ENCODE measurements around the gene CCDC6. TPM values are rescaled to one million over a fixed set of nuclear protein-coding genes. Genes with fewer than 3 reads are reported as not detected.

The CCDC6 gene
- total RNA-seq, 1 experiment from 2014 or later = 116 TPM

DNA sequence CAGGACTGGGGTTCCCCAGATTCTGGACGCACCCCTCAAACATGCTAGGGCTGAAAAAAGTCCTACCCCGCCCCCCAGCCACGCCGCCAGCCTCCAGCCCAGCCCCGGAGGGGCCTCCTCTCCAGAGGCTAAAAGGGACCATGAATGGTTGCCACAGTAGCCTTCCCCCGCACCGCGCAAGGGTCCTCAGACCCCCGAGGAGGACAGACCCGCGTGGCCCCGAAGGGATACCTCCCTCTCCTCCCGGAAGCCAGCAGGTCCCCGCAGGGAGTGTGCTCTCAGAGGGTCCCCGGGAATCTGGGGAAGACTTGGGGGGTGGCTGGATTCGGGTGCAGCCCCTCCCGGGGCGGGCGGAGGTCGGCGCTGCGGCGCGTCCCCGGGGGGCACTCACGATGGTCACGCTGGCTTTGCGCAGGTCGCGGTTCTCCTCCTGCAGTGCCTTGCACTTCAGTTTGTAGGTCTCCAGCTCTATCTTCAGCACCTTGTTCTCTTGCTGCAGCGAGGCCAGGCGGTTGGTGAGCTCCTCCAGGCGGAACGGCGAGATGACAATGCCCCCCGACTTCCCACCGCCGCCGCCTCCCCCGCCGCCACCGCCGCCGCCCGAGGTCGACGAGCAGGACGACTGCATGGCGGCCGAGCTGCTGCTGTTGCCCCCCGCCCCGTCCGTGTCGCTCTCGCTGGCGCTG is 482 bp downstream of the CCDC6 start:
- Histone ChIP-seq H3K36me3 (ENCODE audit: control insufficient read depth, insufficient read depth, low read length) (no peaks in the 10 kb centered on the region), H3K4me3 (ENCODE audit: low read depth, low read length) (peak overlapping the region; percentile 93), H3K9me3 (no peaks in the 10 kb centered on the region), H3K27me3 (replicated peaks; ENCODE audit: control insufficient read depth, insufficient read depth, low read length) (no peaks in the 10 kb centered on the region), H3K4me1 (peaks cover 41% of the 10 kb centered on the region)
- ChIA-PET CTCF (interaction anchor here (0.6 to 2.7 kb wide), 21 partner anchors 17 to 318 kb away, joined by 3 to 34 read pairs (median 6); partner anchors contain the start of gene SLC16A9), POLR2A (interaction anchor here (0.5 to 2.3 kb wide), 8 partner anchors 10 to 129 kb away, joined by 3 to 25 read pairs (median 6); no protein-coding TSS in a partner anchor)
- peaks cover 14% of the 10 kb centered on the region for H3K36me3 Mint-ChIP-seq (ENCODE audit: insufficient read depth, unreplicated experiment)
- TF ChIP-seq, protein P1, sequence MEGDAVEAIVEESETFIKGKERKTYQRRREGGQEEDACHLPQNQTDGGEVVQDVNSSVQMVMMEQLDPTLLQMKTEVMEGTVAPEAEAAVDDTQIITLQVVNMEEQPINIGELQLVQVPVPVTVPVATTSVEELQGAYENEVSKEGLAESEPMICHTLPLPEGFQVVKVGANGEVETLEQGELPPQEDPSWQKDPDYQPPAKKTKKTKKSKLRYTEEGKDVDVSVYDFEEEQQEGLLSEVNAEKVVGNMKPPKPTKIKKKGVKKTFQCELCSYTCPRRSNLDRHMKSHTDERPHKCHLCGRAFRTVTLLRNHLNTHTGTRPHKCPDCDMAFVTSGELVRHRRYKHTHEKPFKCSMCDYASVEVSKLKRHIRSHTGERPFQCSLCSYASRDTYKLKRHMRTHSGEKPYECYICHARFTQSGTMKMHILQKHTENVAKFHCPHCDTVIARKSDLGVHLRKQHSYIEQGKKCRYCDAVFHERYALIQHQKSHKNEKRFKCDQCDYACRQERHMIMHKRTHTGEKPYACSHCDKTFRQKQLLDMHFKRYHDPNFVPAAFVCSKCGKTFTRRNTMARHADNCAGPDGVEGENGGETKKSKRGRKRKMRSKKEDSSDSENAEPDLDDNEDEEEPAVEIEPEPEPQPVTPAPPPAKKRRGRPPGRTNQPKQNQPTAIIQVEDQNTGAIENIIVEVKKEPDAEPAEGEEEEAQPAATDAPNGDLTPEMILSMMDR (IDR thresholded peaks at IDR 0.05; ENCODE audit: insufficient read depth in 1 of 2, low read depth in 1 of 2, low read length in 1 of 2, severe bottlenecking in 1 of 2, unreplicated experiment in 1 of 2) = no peak
- peak overlapping the region; percentile 99 for H3K4me3 Mint-ChIP-seq (ENCODE audit: unreplicated experiment)
- DNase-seq = peak; percentile 30 to 48
- H3K9me3 Mint-ChIP-seq (ENCODE audit: unreplicated experiment) = no peaks in the 10 kb centered on the region
- H3K27ac Mint-ChIP-seq (ENCODE audit: unreplicated experiment) = peak overlapping the region; percentile 92
- intact Hi-C loops (cut with micrococcal nuclease; ENCODE audit: unreplicated experiment) = loop anchor here (1.0 to 2.0 kb wide), 10 partner anchors 11 to 280 kb away; no protein-coding TSS in a partner anchor
- H3K27me3 Mint-ChIP-seq (ENCODE audit: insufficient read depth, unreplicated experiment) = no peaks in the 10 kb centered on the region
- BruUV-seq (replicated peaks) = no TSS peak
- peaks cover 49% of the 10 kb centered on the region for H3K4me1 Mint-ChIP-seq (ENCODE audit: low read depth, unreplicated experiment)

- CTCF ChIA-PET = interaction anchor here (0.7 to 2.7 kb wide), 9 partner anchors 33 to 617 kb away, joined by 3 to 34 read pairs (median 9); no protein-coding TSS in a partner anchor
- peaks cover 53% of the 10 kb centered on the region for H3K4me1 Mint-ChIP-seq (ENCODE audit: low read depth, unreplicated experiment)
- peaks cover 14% of the 10 kb centered on the region for H3K36me3 Mint-ChIP-seq (ENCODE audit: insufficient read depth, unreplicated experiment)
- Histone ChIP-seq H3K9me3 (no peaks in the 10 kb centered on the region), H3K36me3 (ENCODE audit: control insufficient read depth, insufficient read depth, low read length) (no peaks in the 10 kb centered on the region), H3K4me3 (ENCODE audit: low read depth, low read length) (peak overlapping the region; percentile 93), H3K4me1 (peaks cover 46% of the 10 kb centered on the region), H3K27me3 (replicated peaks; ENCODE audit: control insufficient read depth, insufficient read depth, low read length) (no peaks in the 10 kb centered on the region)
- POLR2A ChIA-PET = interaction anchor here (1.7 to 2.3 kb wide), 2 partner anchors 40 to 67 kb away, joined by 10 to 25 read pairs; no protein-coding TSS in a partner anchor
- DNase-seq = peak; percentile 59 to 68
- no peaks in the 10 kb centered on the region for H3K9me3 Mint-ChIP-seq (ENCODE audit: unreplicated experiment)
- TF ChIP-seq, protein P1 (IDR thresholded peaks at IDR 0.05; ENCODE audit: insufficient read depth in 1 of 2, low read depth in 1 of 2, low read length in 1 of 2, severe bottlenecking in 1 of 2, unreplicated experiment in 1 of 2) = no peak
- H3K27me3 Mint-ChIP-seq (ENCODE audit: insufficient read depth, unreplicated experiment) = no peaks in the 10 kb centered on the region
- peak overlapping the region; percentile 99 for H3K4me3 Mint-ChIP-seq (ENCODE audit: unreplicated experiment)
- intact Hi-C loops (cut with micrococcal nuclease; ENCODE audit: unreplicated experiment) = loop anchor here (1.0 kb wide), 1 partner anchor 10 kb away; no protein-coding TSS in a partner anchor
- H3K27ac Mint-ChIP-seq (ENCODE audit: unreplicated experiment) = peak overlapping the region; percentile 92
- no TSS peak for BruUV-seq (replicated peaks)
Measured at GRCh38 chr10:59905066-59905730, 1.2 kb downstream of the CCDC6 start.

DNA sequence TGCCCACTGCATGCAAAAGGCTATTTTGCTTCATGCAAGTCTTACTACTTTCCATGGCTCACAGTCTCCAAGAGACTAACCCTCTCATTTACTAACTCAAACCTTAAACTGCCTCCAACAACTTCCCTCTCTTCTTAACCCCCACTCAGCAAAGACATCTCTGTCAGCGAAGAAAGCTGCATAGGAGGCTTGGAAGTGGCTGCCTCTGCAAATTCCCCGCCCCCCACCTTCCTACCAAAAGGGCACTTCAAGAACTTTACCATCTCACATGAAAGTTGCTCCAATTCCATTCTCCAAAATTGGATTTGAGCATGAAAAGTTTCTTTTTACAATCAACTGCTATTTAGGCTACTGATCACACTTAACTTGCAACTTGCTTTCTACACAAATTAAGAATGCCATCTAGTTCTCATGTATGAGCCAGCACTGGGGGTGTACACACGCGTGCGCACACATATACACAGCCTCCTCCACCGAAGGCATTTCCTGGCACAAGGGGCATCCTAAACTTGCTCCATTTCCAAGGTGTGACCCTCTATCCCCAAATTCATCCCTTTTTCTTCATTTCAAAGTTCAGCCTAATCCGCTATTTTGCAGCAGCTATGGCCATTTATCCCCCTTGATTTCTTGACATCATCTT is 1.8 kb downstream of the CCDC6 start:
- no peaks in the 10 kb centered on the region for H3K27me3 Mint-ChIP-seq (ENCODE audit: insufficient read depth, unreplicated experiment)
- H3K36me3 ChIP-seq (ENCODE audit: control insufficient read depth, insufficient read depth, low read length) = no peaks in the 10 kb centered on the region
- TF ChIP-seq, protein P1 (IDR thresholded peaks at IDR 0.05; ENCODE audit: insufficient read depth in 1 of 2, low read depth in 1 of 2, low read length in 1 of 2, severe bottlenecking in 1 of 2, unreplicated experiment in 1 of 2) = no peak
- H3K36me3 Mint-ChIP-seq (ENCODE audit: insufficient read depth, unreplicated experiment) = peaks cover 14% of the 10 kb centered on the region
- H3K27ac Mint-ChIP-seq (ENCODE audit: unreplicated experiment) = peak overlapping the region; percentile 92
- peaks cover 60% of the 10 kb centered on the region for H3K4me1 Mint-ChIP-seq (ENCODE audit: low read depth, unreplicated experiment)
- CTCF ChIA-PET = interaction anchor here (0.7 to 2.7 kb wide), 3 partner anchors 39 to 618 kb away, joined by 3 to 34 read pairs (median 25); no protein-coding TSS in a partner anchor
- intact Hi-C loops (cut with micrococcal nuclease; ENCODE audit: unreplicated experiment) = loop anchor here (1.0 kb wide), 1 partner anchor 9 kb away; no protein-coding TSS in a partner anchor
- peak overlapping the region; percentile 99 for H3K4me3 Mint-ChIP-seq (ENCODE audit: unreplicated experiment)
- POLR2A ChIA-PET = interaction anchor here (2.3 kb wide), 1 partner anchor 39 kb away, joined by 25 read pairs; no protein-coding TSS in a partner anchor
- H3K9me3 Mint-ChIP-seq (ENCODE audit: unreplicated experiment) = no peaks in the 10 kb centered on the region
- H3K27me3 ChIP-seq (replicated peaks; ENCODE audit: control insufficient read depth, insufficient read depth, low read length) = no peaks in the 10 kb centered on the region
- H3K4me1 ChIP-seq = peaks cover 53% of the 10 kb centered on the region
- no peak for DNase-seq
- BruUV-seq (replicated peaks) = no TSS peak
- peak overlapping the region; percentile 93 for H3K4me3 ChIP-seq (ENCODE audit: low read depth, low read length)
- H3K9me3 ChIP-seq = no peaks in the 10 kb centered on the region

All from Caco-2 (cell line).